Stimulated activated CD8-positive, alpha-beta memory T cell treated with anti-CD3 and anti-CD28 coated beads, Interleukin-15, amount 100 ng/mL, for 48 hours (primary cell): Measurements from ENCODE around the gene ITGAL.
A peak's percentile ranks its signal among the peaks of the same experiment; 100 is the strongest.

Experiments used
- DNase-seq, 2 donors: peaks; one replicate each; pipeline ENCODE4 v3.0.0-alpha.2; 2020; ENCODE audit warnings: low read depth in 2 of 2

Gene ITGAL

DNA sequence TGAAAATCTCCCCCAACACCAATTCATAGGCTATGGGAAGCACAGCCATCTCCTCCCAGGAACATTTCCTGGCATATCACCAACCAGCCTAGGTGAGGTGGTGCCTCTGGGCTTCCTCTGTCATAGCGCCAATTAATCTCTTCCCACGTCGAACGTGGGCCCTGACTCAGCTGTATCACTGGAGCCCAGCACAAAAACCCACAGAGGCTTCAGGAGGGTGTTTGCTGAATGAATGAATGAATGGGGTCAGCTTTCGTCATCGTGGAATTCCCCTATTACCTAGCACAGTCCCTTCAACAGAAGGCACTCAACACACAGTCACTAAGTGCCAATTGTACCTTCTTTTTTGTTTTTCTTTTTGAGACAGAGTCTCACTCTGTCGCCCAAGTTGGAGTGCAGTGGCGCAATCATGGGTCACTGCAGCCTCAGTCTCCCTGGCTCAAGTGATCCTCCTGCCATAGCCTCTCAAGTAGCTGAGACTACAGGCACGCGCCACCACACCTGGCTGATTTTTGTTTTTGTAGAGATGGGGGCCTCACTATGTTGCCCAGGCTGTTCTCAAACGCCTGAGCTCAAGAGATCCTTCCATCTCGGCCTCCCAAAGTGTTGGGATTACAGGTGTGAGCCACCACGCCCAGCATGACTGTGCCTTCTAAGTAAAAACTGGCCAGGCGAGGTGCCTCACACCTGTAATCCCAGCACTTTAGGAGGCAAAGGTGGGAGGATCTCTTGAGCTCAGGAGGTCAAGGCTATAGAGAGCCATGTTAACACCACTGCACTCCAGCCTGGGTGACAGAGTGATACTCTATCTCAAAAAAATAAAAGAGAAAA, 94.8 kb downstream of the ITGAL start:
- DNase-seq, result peak; percentile 52 to 64

DNA sequence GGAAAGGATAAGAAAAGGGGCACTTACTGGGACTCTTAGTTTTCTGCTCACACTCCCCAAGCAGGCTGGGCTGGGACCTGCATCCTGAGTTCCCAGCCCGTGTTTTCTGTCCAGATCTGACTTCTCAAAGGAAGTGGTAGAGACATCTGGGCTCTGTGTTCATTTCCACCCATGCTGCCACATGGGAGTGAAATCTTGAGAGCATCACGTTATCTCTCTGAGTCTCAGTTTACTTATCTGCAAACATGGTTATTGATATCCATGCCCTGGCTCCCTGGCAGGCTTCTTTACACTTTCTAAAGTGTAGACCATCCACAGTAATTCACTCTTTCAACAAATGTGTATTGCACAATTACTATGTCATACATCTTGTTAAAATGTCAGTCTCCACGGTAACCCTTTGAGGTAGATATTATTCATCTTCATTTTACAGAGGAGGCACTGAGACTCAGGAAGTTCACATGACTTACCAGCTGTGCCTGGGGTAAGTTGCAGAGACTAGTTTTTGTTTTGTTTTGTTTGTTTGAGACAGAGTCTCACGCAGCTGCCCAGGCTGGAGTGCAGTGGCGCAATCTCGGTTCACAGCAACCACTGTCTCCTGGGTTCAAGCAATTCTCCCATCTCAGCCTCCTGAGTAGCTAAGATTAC, 95.6 kb downstream of the ITGAL start:
- no peak for DNase-seq

DNA sequence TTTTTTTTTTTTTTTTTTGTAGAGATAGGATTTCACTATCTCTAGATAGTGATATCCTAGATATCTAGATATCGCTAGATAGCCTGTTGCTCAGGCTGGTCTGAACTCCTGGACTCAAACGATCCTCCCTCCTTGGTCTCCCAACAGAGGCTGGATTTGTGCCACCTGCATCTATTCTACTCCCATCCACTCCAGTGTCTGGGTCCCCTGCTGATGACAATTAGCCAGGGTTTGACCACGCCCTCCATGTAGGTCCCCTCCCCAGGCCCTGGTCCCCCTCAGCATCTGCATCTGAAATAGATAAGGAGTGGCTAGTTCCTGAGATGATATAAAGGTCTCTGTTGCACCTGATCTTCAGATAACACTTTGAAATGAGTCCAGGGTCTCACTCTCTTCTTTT, 96.7 kb downstream of the ITGAL start:
- no peak for DNase-seq

DNA sequence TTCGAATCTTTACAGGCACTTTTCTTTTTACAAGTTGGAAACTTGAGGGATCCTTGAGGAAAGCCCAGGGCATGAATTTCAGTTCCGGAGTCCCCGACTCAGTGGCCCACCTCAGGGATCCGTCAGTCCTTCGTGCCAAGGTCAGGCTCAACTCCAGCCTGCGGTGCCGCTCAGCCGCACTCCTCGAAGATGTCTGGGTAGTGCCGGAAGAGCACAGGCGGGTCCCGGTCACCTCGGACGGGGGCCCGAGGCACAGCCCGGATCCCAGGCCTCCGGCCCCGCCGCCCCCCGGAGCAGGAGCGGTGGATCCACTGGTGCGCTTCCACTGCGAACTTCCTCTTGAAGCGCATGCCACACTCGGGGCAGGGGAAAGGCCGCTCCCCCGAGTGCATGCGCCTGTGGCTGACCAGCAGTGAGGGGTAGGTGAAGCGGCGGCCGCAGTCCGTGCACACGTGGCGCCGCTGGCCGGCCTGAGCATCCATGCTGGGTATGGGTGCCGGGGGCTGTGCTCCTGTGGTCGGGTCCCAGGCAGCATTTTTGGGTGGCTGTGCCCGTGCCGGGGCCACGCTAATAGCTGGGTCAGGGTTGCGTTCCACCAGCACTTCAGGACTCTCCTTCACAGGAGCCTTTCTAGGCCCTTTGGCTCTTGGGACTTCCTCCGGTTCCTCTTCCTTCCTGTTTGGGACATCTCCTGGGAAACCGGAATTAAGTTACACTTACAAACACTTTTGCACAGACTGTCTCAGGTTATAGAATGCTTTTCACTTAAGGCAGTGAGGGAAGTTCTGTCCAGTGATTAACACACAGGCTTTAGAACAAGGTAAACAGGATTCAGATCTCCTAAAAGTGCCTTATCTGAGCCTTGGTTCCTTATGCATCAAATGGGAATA, 97.4 kb downstream of the ITGAL start:
- no peak for DNase-seq

DNA sequence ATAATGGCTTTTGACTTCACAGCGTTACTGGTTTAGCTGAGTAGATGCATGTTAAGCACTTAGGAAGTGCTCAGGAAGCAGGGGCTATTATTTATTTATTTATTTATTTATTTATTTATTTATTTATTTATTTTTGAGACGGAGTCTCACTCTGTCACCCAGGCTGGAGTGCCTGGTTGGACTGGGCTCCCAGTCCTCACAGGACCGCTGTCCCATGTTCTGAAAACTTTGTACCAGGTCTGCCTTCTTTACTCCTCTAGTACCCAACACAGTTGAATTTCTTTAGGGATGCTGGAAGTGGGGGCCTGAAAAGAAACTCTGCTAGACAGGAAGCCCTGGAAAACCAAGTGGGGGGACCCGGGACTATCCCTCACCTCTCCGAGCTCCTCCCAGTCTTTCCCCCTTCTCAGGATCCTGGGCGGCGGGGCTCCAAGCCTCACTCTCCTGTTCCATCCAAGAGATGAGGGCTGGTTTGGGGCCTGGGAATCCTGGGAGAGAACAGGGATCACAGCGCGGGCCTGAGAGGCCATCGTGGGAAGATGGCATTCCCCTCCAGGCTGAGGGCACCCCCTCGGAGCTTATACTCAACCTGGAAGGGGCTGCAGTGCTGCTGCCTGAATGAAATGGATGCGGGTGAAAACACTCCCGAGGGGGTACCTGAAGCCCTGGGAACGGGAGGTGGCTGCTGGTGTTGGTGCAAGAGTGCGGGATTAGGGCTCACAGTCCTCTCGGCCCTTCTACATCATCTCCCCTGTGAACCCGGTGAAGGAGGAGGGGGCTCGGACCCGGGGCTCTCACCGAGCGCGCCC, 98.3 kb downstream of the ITGAL start:
- no peak for DNase-seq

DNA sequence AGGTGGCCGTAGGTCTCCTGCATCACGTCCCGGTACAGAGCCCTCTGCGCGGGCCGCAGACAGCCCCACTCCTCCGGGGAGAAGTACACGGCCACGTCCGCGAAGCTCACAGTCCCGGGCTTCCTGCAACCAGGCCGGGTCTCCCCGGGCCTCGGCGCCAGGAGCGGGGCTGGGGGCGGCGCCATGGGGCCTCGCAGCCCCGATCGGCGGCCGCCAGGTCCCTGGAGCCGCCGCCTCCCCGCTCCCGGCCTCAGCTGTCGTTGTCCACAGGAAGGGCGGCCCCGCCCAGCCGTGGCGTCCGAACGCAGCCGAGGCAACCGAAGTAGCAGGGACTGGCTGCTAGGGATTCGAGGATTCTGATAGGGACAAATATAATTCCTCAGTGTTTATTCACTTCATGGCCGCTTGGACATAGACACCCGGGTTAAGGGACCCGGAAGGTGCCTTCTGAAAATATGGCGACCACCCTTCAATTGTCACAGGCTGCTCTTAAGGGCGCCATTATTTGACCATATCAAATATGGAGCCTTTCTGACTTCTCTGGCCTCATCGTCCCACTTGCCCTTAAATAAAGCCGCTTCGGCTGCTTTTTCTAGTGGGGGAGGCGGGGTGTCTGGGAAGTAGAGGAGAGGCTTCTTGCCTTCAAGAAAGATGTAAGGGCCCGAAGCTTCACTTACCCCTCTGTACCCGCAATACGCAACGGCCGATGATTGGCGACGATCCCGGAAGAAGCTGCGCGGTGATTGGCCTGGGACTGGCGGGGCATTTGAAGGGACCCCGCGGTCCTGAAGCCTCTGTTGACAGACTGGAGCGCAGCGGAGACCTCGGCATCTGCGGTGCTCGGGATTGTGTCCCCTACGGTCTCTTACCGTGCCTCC, 99.1 kb downstream of the ITGAL start, which contains the start of gene ZNF688:
Gene ZNF688, minus strand, starts transcription at position 270 of the 878 bp plus-strand sequence. Its CDS starts 85 bp downstream, at position 185.
- DNase-seq, result peak; percentile 89 to 90
